H1 (cell line): Measurements from ENCODE around the gene HS3ST6. TPM values are rescaled to one million over a fixed set of nuclear protein-coding genes. Genes with fewer than 3 reads are reported as not detected.

Source experiments
- CTCF ChIA-PET: fragments of 300-600 bp; sonication (Branson Sonifier 250); formaldehyde crosslinking; loops from one replicate; lab custom pipeline; 2021; ENCODE audit not compliant: partially characterized antibody; lab: Charles Lee
- POLR2A ChIA-PET: fragments of 300-600 bp; sonication (Branson Sonifier 250); formaldehyde crosslinking; loops from one replicate; lab custom pipeline; 2021; ENCODE audit warnings: inconsistent platforms; ENCODE audit not compliant: partially characterized antibody; lab: Charles Lee
- DNase-seq, 2 experiments: peaks; one replicate each; pipeline versions ENCODE4 v3.0.0 to v3.0.0-alpha.2; 2010 to 2022; ENCODE audit warnings: low spot score in 2 of 2, low read depth in 1 of 2, mixed read lengths in 1 of 2
- FAIRE-seq: peaks from 2 replicates; lab custom pipeline; 2011; peaks lifted over from hg19 to GRCh38; lab: Jason Lieb, UNC
- H2AFZ ChIP-seq: 2 replicates; pipeline ENCODE4 v1.8.1; 2012; ENCODE audit warnings: low read length, inconsistent platforms
- H2AK5ac ChIP-seq: 2 replicates; pipeline ENCODE4 v1.6.1; 2013; ENCODE audit warnings: low read depth, low read length
- H2BK120ac ChIP-seq: replicated peaks from 2 replicates; pipeline ENCODE3; 2013; ENCODE audit warnings: low read depth, low read length, inconsistent platforms
- H2BK12ac ChIP-seq: 2 replicates; pipeline ENCODE4 v1.6.1; 2013; ENCODE audit warnings: low read depth, low read length
- H2BK15ac ChIP-seq: 2 replicates; pipeline ENCODE4 v1.6.1; 2013; ENCODE audit warnings: low read length
- H2BK20ac ChIP-seq: 2 replicates; pipeline ENCODE4 v1.6.1; 2013; ENCODE audit warnings: low read length
- H2BK5ac ChIP-seq: 2 replicates; pipeline ENCODE4 v1.6.1; 2013; ENCODE audit warnings: low read depth, low read length
- H3K14ac ChIP-seq: 2 replicates; pipeline ENCODE4 v1.6.1; 2013; ENCODE audit warnings: inconsistent platforms; ENCODE audit not compliant: insufficient read length
- H3K18ac ChIP-seq: 2 replicates; pipeline ENCODE4 v1.6.1; 2013; ENCODE audit warnings: low read length; ENCODE audit errors: extremely low read depth
- H3K23ac ChIP-seq: 2 replicates; pipeline ENCODE4 v1.6.1; 2013; ENCODE audit warnings: inconsistent platforms; ENCODE audit not compliant: insufficient read length
- H3K23me2 ChIP-seq: 2 replicates; pipeline ENCODE4 v1.6.1; 2013; ENCODE audit warnings: low read depth, low read length
- H3K27ac ChIP-seq: 2 replicates; pipeline ENCODE4 v1.6.1; 2011; ENCODE audit warnings: low read depth, low read length, inconsistent platforms
- H3K27me3 ChIP-seq, 4 experiments: replicated peaks in 1 of 4; 1 replicate in 1 of 4; 2 replicates in 3 of 4; pipeline versions ENCODE4 v1.6.1 to v1.8.1; 2011 to 2013; ENCODE audit warnings: low read length in 3 of 4, mild to moderate bottlenecking in 3 of 4, inconsistent platforms in 2 of 4, mixed read lengths in 2 of 4, moderate library complexity in 1 of 4; ENCODE audit not compliant: control insufficient read depth in 3 of 4, insufficient read depth in 3 of 4; ENCODE audit errors: extremely low read depth in 1 of 4
- H3K36me3 ChIP-seq, 4 experiments: 2 replicates each; pipeline versions ENCODE4 v1.6.1 to v1.8.1; 2011 to 2013; ENCODE audit warnings: mild to moderate bottlenecking in 4 of 4, low read length in 3 of 4, moderate library complexity in 2 of 4, control low read depth in 1 of 4, inconsistent platforms in 1 of 4; ENCODE audit not compliant: insufficient read depth in 4 of 4, control insufficient read depth in 2 of 4
- H3K4ac ChIP-seq: replicated peaks from 2 replicates; pipeline ENCODE3; 2013; ENCODE audit warnings: low read length, low read depth, mixed read lengths, inconsistent platforms; ENCODE audit not compliant: insufficient read length
- H3K4me1 ChIP-seq, 4 experiments: replicated peaks in 1 of 4; 1 replicate in 1 of 4; 2 replicates in 3 of 4; pipeline versions ENCODE4 v1.6.1 to v1.8.1; 2011 to 2013; ENCODE audit warnings: low read length in 3 of 4, inconsistent platforms in 2 of 4, mixed read lengths in 1 of 4; ENCODE audit not compliant: insufficient read depth in 4 of 4, control insufficient read depth in 3 of 4
- H3K4me2 ChIP-seq, 2 experiments: 2 replicates each; pipeline versions ENCODE4 v1.6.1 to v1.8.1; 2011 to 2013; ENCODE audit warnings: low read depth in 2 of 2, low read length in 2 of 2, control low read depth in 1 of 2, inconsistent platforms in 1 of 2, mild to moderate bottlenecking in 1 of 2; ENCODE audit not compliant: insufficient read depth in 1 of 2
- H3K4me3 ChIP-seq, 4 experiments: fragments of 200-600, 300-600 bp in 1 of 4; sonication (generic), shearing (Covaris generic), sonication (Bioruptor Twin) in 1 of 4; 2 replicates each; pipeline versions ENCODE4 v1.5.1 to v1.8.1; 2011 to 2016; ENCODE audit warnings: low read length in 4 of 4, low read depth in 3 of 4, control low read depth in 2 of 4, inconsistent platforms in 2 of 4, mild to moderate bottlenecking in 2 of 4, mixed read lengths in 1 of 4, moderate library complexity in 1 of 4; ENCODE audit not compliant: insufficient read depth in 2 of 4; ENCODE audit errors: extremely low read depth in 1 of 4
- H3K56ac ChIP-seq: replicated peaks from 2 replicates; pipeline ENCODE3; 2013; ENCODE audit warnings: low read depth, mild to moderate bottlenecking, mixed read lengths, low read length, inconsistent platforms; ENCODE audit not compliant: insufficient read length
- H3K79me1 ChIP-seq: 2 replicates; pipeline ENCODE4 v1.6.1; 2013; ENCODE audit warnings: low read depth, low read length, control low read depth
- H3K79me2 ChIP-seq, 2 experiments: 2 replicates each; pipeline versions ENCODE4 v1.6.1 to v1.8.1; 2012 to 2013; ENCODE audit warnings: low read length in 2 of 2, mild to moderate bottlenecking in 2 of 2, inconsistent platforms in 1 of 2; ENCODE audit not compliant: insufficient read depth in 2 of 2, control insufficient read depth in 1 of 2
- H3K9ac ChIP-seq, 4 experiments: replicated peaks in 1 of 4; 1 replicate in 1 of 4; 2 replicates in 3 of 4; pipeline versions ENCODE4 v1.6.1 to v1.8.1; 2011 to 2013; ENCODE audit warnings: low read depth in 3 of 4, low read length in 3 of 4, control low read depth in 2 of 4, mild to moderate bottlenecking in 2 of 4, moderate library complexity in 2 of 4, inconsistent platforms in 1 of 4; ENCODE audit errors: extremely low read depth in 1 of 4
- H3K9me3 ChIP-seq, 2 experiments: 2 replicates each; pipeline versions ENCODE4 v1.6.1 to v1.8.1; 2012 to 2013; ENCODE audit warnings: mild to moderate bottlenecking in 2 of 2, moderate library complexity in 2 of 2, control low read depth in 1 of 2, inconsistent platforms in 1 of 2, low read depth in 1 of 2, low read length in 1 of 2, mixed read lengths in 1 of 2; ENCODE audit not compliant: insufficient read depth in 2 of 2
- H4K20me1 ChIP-seq, 2 experiments: replicated peaks in 1 of 2; 2 replicates each; pipeline versions ENCODE3 to v1.8.1; 2011 to 2013; ENCODE audit warnings: inconsistent platforms in 2 of 2, low read length in 2 of 2, mild to moderate bottlenecking in 1 of 2; ENCODE audit not compliant: insufficient read depth in 2 of 2, control insufficient read depth in 1 of 2
- H4K5ac ChIP-seq: 2 replicates; pipeline ENCODE4 v1.6.1; 2013; ENCODE audit warnings: low read length, low read depth, mixed read lengths, inconsistent platforms; ENCODE audit not compliant: insufficient read length
- H4K8ac ChIP-seq: 2 replicates; pipeline ENCODE4 v1.8.0; 2013; ENCODE audit warnings: mild to moderate bottlenecking, moderate library complexity, low read length, inconsistent platforms; ENCODE audit not compliant: insufficient read depth; ENCODE audit errors: extremely low read depth
- H4K91ac ChIP-seq: replicated peaks from 2 replicates; pipeline ENCODE3; 2013; ENCODE audit warnings: low read length, mixed read lengths, inconsistent platforms; ENCODE audit not compliant: insufficient read length
- ATF2 ChIP-seq: IDR thresholded peaks from 2 replicates; pipeline ENCODE4 v1.6.1; 2012; ENCODE audit warnings: low read length, inconsistent platforms
- BACH1 ChIP-seq: IDR thresholded peaks from 2 replicates; pipeline ENCODE4 v1.6.1; 2012; ENCODE audit warnings: low read length, improper control_type of control experiment
- CHD2 ChIP-seq: IDR thresholded peaks from 2 replicates; pipeline ENCODE4 v1.6.1; 2012; ENCODE audit warnings: low read length, improper control_type of control experiment
- HDAC6 ChIP-seq: IDR thresholded peaks from one replicate; pipeline ENCODE4 v1.7.1; 2012; ENCODE audit warnings: low read depth, mild to moderate bottlenecking, inconsistent platforms, low read length, moderate library complexity
- MAX ChIP-seq: IDR thresholded peaks from 2 replicates; pipeline ENCODE4 v1.6.1; 2012; ENCODE audit warnings: inconsistent platforms
- NANOG ChIP-seq: IDR thresholded peaks from 2 replicates; pipeline ENCODE4 v1.6.1; 2011; ENCODE audit warnings: low read length, low read depth, mild to moderate bottlenecking, inconsistent platforms; ENCODE audit not compliant: insufficient read depth, poor library complexity, severe bottlenecking
- POLR2A ChIP-seq, 2 experiments: IDR thresholded peaks; 1 replicate in 1 of 2; 2 replicates in 1 of 2; pipeline ENCODE4 v1.6.1; 2011; ENCODE audit warnings: low read depth in 2 of 2, low read length in 2 of 2, mild to moderate bottlenecking in 2 of 2; ENCODE audit errors: control extremely low read depth in 1 of 2
- POU5F1 ChIP-seq: IDR thresholded peaks from 2 replicates; pipeline ENCODE4 v1.6.1; 2011; ENCODE audit warnings: low read depth, mild to moderate bottlenecking, low read length, moderate library complexity
- SAP30 ChIP-seq: fragments of 300-600 bp; sonication (generic); IDR thresholded peaks from 2 replicates; pipeline ENCODE4 v1.7.1; 2012; ENCODE audit warnings: low read length, moderate library complexity, mild to moderate bottlenecking, inconsistent platforms; ENCODE audit not compliant: insufficient read depth, insufficient replicate concordance
- SIN3A ChIP-seq, 2 experiments: IDR thresholded peaks in 1 of 2; conservative IDR thresholded peaks in 1 of 2; 2 replicates each; pipeline ENCODE4 v1.6.1; 2011 to 2012; ENCODE audit warnings: low read length in 2 of 2, improper control_type of control experiment in 1 of 2, low read depth in 1 of 2, mild to moderate bottlenecking in 1 of 2
- WGBS, 2 experiments: shearing (Covaris generic) in 1 of 2; methylation state at CpG; one replicate each; pipeline versions ENCODE4 v1.1.6 to v1.1.7; 2013 to 2015; ENCODE audit warnings: low lambda C conversion rate in 2 of 2, mixed read lengths in 2 of 2, inconsistent platforms in 1 of 2, low coverage in 1 of 2, missing lambda C conversion rate in 1 of 2; ENCODE audit not compliant: insufficient replicate concordance in 2 of 2, insufficient coverage in 1 of 2, insufficient read length in 1 of 2; ENCODE audit errors: extremely low coverage in 1 of 2, missing lambda C conversion rate in 1 of 2; 5-methylcytosine and 5-hydroxymethylcytosine counted together
- polyA plus RNA-seq, 7 experiments: library from polyadenylated mRNA; depleted of rRNA in 3 of 7; stranded (reverse) in 5 of 7; unstranded in 2 of 7; fragments of >200 nt in 5 of 7; fragments of 200-250 nt in 2 of 7; gene quantifications; 1 replicate in 5 of 7; 2 replicates in 1 of 7; 4 replicates in 1 of 7; pipeline versions ENCODE4 v1.2.1 to v1.2.3, GENCODE V29; 2011 to 2013; ENCODE audit warnings: missing spikeins in 2 of 7, mixed read lengths in 2 of 7
- total RNA-seq: library from RNA; stranded (reverse); fragmentation: NEBNext Ultra II Directional; extraction: Animal tissue kit (Norgen Biotek cat#: 25700); gene quantifications from 2 replicates; pipeline ENCODE4 v1.2.1, GENCODE V29; 2021

Gene HS3ST6
- total and polyA plus RNA-seq, 2 of the 8 experiments (the other 6 are each of a cell fraction or from before 2014, with no cell fraction given): 0.36 to 0.39 TPM

GRCh38 chr16:1933097-1933661, 15.0 kb upstream of the HS3ST6 start:
- no peak for FAIRE-seq
- no peak overlapping the region for H2BK20ac ChIP-seq
- no peaks in the 10 kb centered on the region for H3K79me1 ChIP-seq
- TF ChIP-seq CHD2 (no peak), HDAC6 (no peak), POU5F1 (no peak), ATF2 (no peak), POLR2A (IDR thresholded peaks at IDR 0.05; ENCODE audit: control extremely low read depth in 1 of 2, low read depth in 2 of 2, low read length in 2 of 2) (no peak), BACH1 (no peak), MAX (no peak), NANOG (no peak), SIN3A (conservative IDR thresholded peaks at IDR 0.05 in 1 of 2, IDR thresholded peaks at IDR 0.05 in 1 of 2; ENCODE audit: low read depth in 1 of 2, low read length in 2 of 2) (no peak), SAP30 (no peak)

More at GRCh38 chr16:1933097-1933661, 15.0 kb upstream of the HS3ST6 start:
- ChIA-PET POLR2A (interaction anchor here (1.5 to 3.4 kb wide), 8 partner anchors 8 to 36 kb away, joined by 5 to 25 read pairs (median 8); partner anchors contain the start of genes MSRB1, RNF151 and RPS2), CTCF (interaction anchor here (0.7 to 8.0 kb wide), 9 partner anchors 8 to 69 kb away, joined by 3 to 75 read pairs (median 9); no protein-coding TSS in a partner anchor)
- Histone ChIP-seq H2BK5ac (no peak overlapping the region), H2AFZ (no peak overlapping the region), H3K4me1 (peaks cover 0 to 6% (median 2%) of the 10 kb centered on the region in 4 experiments; a peak in 4 of 7 replicates), H2BK15ac (no peak overlapping the region; the same call in 1 of the 2 replicates), H4K20me1 (peaks cover 0 to 4% of the 10 kb centered on the region in 2 experiments), H3K9ac (no peak overlapping the region), H3K18ac (no peak overlapping the region), H3K36me3 (peaks cover 0 to 3% (median 1%) of the 10 kb centered on the region in 4 experiments; a peak in 4 of 8 replicates), H2BK120ac (no peak overlapping the region), H2AK5ac (no peak overlapping the region), H4K5ac (no peak overlapping the region), H3K9me3 (no peaks in the 10 kb centered on the region), H3K4ac (no peak overlapping the region), H3K14ac (no peak overlapping the region), H3K27ac (no peak overlapping the region), H3K23ac (no peak overlapping the region), H3K79me2 (no peaks in the 10 kb centered on the region), H3K56ac (no peak overlapping the region), H3K27me3 (peaks cover 0 to 13% (median 8%) of the 10 kb centered on the region in 4 experiments; a peak in 5 of 7 replicates), H3K4me2 (no peak overlapping the region), H3K23me2 (no peaks in the 10 kb centered on the region), H3K4me3 (no peak overlapping the region), H2BK12ac (no peak overlapping the region), H4K91ac (no peak overlapping the region), H4K8ac (peak overlapping the region; percentile 87; the same call in 1 of the 2 replicates)
- DNase-seq: no peak
- 84% methylated on average over 22 of the region's 23 CpGs; no CpG with 5 or more reads in 1 of the 2 experiments for WGBS, 2 experiments
